Astrocyte of the hippocampus (primary cell): ENCODE data around the gene PRSS23.

Source experiments
- DNase-seq: peaks from one replicate; pipeline ENCODE4 v3.0.0; 2011; ENCODE audit warnings: low read depth, low spot score

The PRSS23 gene

GRCh38 chr11:86790867-86791849, 9.2 kb upstream of the PRSS23 start:
- no peak for DNase-seq

- no peak for DNase-seq
Measured at GRCh38 chr11:86792150-86792549, 8.2 kb upstream of the PRSS23 start.

GRCh38 chr11:86793307-86793706, 7.0 kb upstream of the PRSS23 start:
- no peak for DNase-seq

GRCh38 chr11:86795511-86795910, 4.8 kb upstream of the PRSS23 start:
- no peak for DNase-seq

- no peak for DNase-seq
Measured at GRCh38 chr11:86795949-86796348, 4.4 kb upstream of the PRSS23 start.

- DNase-seq, result no peak
Measured at GRCh38 chr11:86797133-86797532, 3.2 kb upstream of the PRSS23 start.

GRCh38 chr11:86798988-86799387, 1.4 kb upstream of the PRSS23 start:
- peak; percentile 81 for DNase-seq

- DNase-seq, result peak; percentile 50
Measured at GRCh38 chr11:86799680-86800075, 664 bp upstream of the PRSS23 start.

- DNase-seq, result no peak
Measured at GRCh38 chr11:86800960-86801272, 574 bp downstream of the PRSS23 start.

GRCh38 chr11:86801364-86801763, 1.0 kb downstream of the PRSS23 start:
- DNase-seq, result no peak

- DNase-seq, result no peak
Measured at GRCh38 chr11:86802146-86802545, 1.8 kb downstream of the PRSS23 start.

- DNase-seq, result peak; percentile 71
Measured at GRCh38 chr11:86802601-86803051, 2.3 kb downstream of the PRSS23 start.

- no peak for DNase-seq
Measured at GRCh38 chr11:86803136-86804045, 3.0 kb downstream of the PRSS23 start.

- DNase-seq, result no peak
Measured at GRCh38 chr11:86804951-86805350, 4.6 kb downstream of the PRSS23 start.

- DNase-seq, result no peak
Measured at GRCh38 chr11:86805873-86806310, 5.5 kb downstream of the PRSS23 start.

- DNase-seq, result no peak
Measured at GRCh38 chr11:86806903-86807302, 6.6 kb downstream of the PRSS23 start.

GRCh38 chr11:86807360-86807759, 7.0 kb downstream of the PRSS23 start:
- no peak for DNase-seq

- DNase-seq, result no peak
Measured at GRCh38 chr11:86809561-86809960, 9.2 kb downstream of the PRSS23 start.

- no peak for DNase-seq
Measured at GRCh38 chr11:86810288-86810687, 9.9 kb downstream of the PRSS23 start.

- DNase-seq, result peak; percentile 83
Measured at GRCh38 chr11:86811637-86812321, 11.4 kb downstream of the PRSS23 start.

GRCh38 chr11:86812322-86812670, 12.0 kb downstream of the PRSS23 start:
- DNase-seq, result no peak

GRCh38 chr11:86812981-86813380, 12.6 kb downstream of the PRSS23 start:
- DNase-seq, result no peak
